Measurements from ENCODE around the gene FAM53B.

The FAM53B gene

DNA sequence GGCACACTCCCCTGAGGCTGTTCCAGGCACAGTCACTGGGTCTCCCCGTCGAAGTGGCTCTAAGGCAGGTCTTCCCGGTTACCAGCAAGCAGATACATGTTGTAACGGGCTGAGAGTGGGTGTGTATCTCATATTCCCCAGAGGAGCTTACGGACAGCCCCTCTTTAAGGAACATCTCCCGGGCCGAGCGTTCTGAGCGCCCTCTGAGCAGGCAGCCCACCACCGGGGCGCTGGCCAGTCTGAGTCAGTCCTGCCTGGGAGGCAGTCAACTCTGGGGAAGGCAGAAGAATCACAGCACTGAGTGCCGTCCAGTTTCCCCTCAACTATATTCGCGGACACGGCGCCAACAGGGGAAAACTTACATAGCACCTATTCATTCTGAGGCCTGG is 165.2 kb downstream of the FAM53B start:
- TF ChIP-seq EZH2phosphoT487 (IDR thresholded peaks at IDR 0.05; ENCODE audit: low read length), result no peak
- TF ChIP-seq EZH2 (optimal IDR thresholded peaks at IDR 0.05; ENCODE audit: low read depth, low read length), result no peak
- TF ChIP-seq CTCF (IDR thresholded peaks at IDR 0.05; ENCODE audit: low read length), result no peak
- no peaks in the 10 kb centered on the region for H3K36me3 ChIP-seq (replicated peaks; ENCODE audit: insufficient read depth, low read length)
- H3K79me2 ChIP-seq (ENCODE audit: low read length), result no peaks in the 10 kb centered on the region
- H3K4me1 ChIP-seq (ENCODE audit: low read length), result no peaks in the 10 kb centered on the region
- no peaks in the 10 kb centered on the region for H3K9me3 ChIP-seq (replicated peaks; ENCODE audit: insufficient read depth, low read length)
- no peak for DNase-seq
- H3K27ac ChIP-seq (ENCODE audit: low read length), result no peak overlapping the region
- H3K9ac ChIP-seq (ENCODE audit: low read length), result no peak overlapping the region
- no peaks in the 10 kb centered on the region for H3K27me3 ChIP-seq (replicated peaks; ENCODE audit: insufficient read depth, low read length)
- H3K4me2 ChIP-seq (ENCODE audit: low read depth, low read length), result no peak overlapping the region
- no peaks in the 10 kb centered on the region for H4K20me1 ChIP-seq (ENCODE audit: insufficient read depth, low read length)
- no peak overlapping the region for H3K4me3 ChIP-seq (ENCODE audit: low read length)
- no peaks in the 10 kb centered on the region for H3F3A ChIP-seq (ENCODE audit: insufficient read depth, low read length)
- H3K9me2 ChIP-seq (replicated peaks; ENCODE audit: insufficient read depth, low read length), result no peaks in the 10 kb centered on the region
- H2AFZ ChIP-seq (ENCODE audit: low read length), result no peak overlapping the region

GRCh38 chr10:124578231-124579010 is 165.8 kb downstream of the FAM53B start:
- TF ChIP-seq EZH2phosphoT487 (IDR thresholded peaks at IDR 0.05; ENCODE audit: low read length), result no peak
- no peak for TF ChIP-seq CTCF (IDR thresholded peaks at IDR 0.05; ENCODE audit: low read length)
- no peak for DNase-seq

GRCh38 chr10:124577651-124578050 is 166.5 kb downstream of the FAM53B start:
- H4K20me1 ChIP-seq (ENCODE audit: insufficient read depth, low read length), result no peaks in the 10 kb centered on the region
- H3K4me3 ChIP-seq (ENCODE audit: low read length), result no peak overlapping the region
- no peak overlapping the region for H3K4me2 ChIP-seq (ENCODE audit: low read depth, low read length)
- TF ChIP-seq CTCF (IDR thresholded peaks at IDR 0.05; ENCODE audit: low read length), result no peak
- H2AFZ ChIP-seq (ENCODE audit: low read length), result no peak overlapping the region
- no peaks in the 10 kb centered on the region for H3K79me2 ChIP-seq (ENCODE audit: low read length)
- H3K9me3 ChIP-seq (replicated peaks; ENCODE audit: insufficient read depth, low read length), result no peaks in the 10 kb centered on the region
- DNase-seq, result no peak
- no peaks in the 10 kb centered on the region for H3K9me2 ChIP-seq (replicated peaks; ENCODE audit: insufficient read depth, low read length)
- H3K27ac ChIP-seq (ENCODE audit: low read length), result no peak overlapping the region
- no peaks in the 10 kb centered on the region for H3K36me3 ChIP-seq (replicated peaks; ENCODE audit: insufficient read depth, low read length)
- H3K27me3 ChIP-seq (replicated peaks; ENCODE audit: insufficient read depth, low read length), result no peaks in the 10 kb centered on the region
- H3K9ac ChIP-seq (ENCODE audit: low read length), result no peak overlapping the region
- H3K4me1 ChIP-seq (ENCODE audit: low read length), result no peaks in the 10 kb centered on the region
- H3F3A ChIP-seq (ENCODE audit: insufficient read depth, low read length), result no peaks in the 10 kb centered on the region

More at GRCh38 chr10:124578231-124579010, 165.8 kb downstream of the FAM53B start:
- H3K4me1 ChIP-seq (ENCODE audit: low read length), result no peaks in the 10 kb centered on the region
- no peaks in the 10 kb centered on the region for H3K9me3 ChIP-seq (replicated peaks; ENCODE audit: insufficient read depth, low read length)
- no peaks in the 10 kb centered on the region for H3K36me3 ChIP-seq (replicated peaks; ENCODE audit: insufficient read depth, low read length)
- H3F3A ChIP-seq (ENCODE audit: insufficient read depth, low read length), result no peaks in the 10 kb centered on the region
- no peaks in the 10 kb centered on the region for H3K79me2 ChIP-seq (ENCODE audit: low read length)
- no peaks in the 10 kb centered on the region for H3K27me3 ChIP-seq (replicated peaks; ENCODE audit: insufficient read depth, low read length)
- no peak overlapping the region for H2AFZ ChIP-seq (ENCODE audit: low read length)
- no peak overlapping the region for H3K27ac ChIP-seq (ENCODE audit: low read length)
- no peak overlapping the region for H3K9ac ChIP-seq (ENCODE audit: low read length)
- no peaks in the 10 kb centered on the region for H3K9me2 ChIP-seq (replicated peaks; ENCODE audit: insufficient read depth, low read length)
- H3K4me3 ChIP-seq (ENCODE audit: low read length), result no peak overlapping the region
- H3K4me2 ChIP-seq (ENCODE audit: low read depth, low read length), result no peak overlapping the region
- H4K20me1 ChIP-seq (ENCODE audit: insufficient read depth, low read length), result no peaks in the 10 kb centered on the region

Data from MM.1S (cell line).